LoVo (cell line): ENCODE data around the gene STOX2.
"Not testable (repeated sequence)": the region's sequence is repeated elsewhere in the genome, so short reads cannot be mapped to it uniquely, and the experiment has no call there.

Experiments
- DNase-seq: peaks from one replicate; pipeline ENCODE4 v3.0.0-alpha.2; 2016; ENCODE audit warnings: low spot score

The STOX2 gene

DNA sequence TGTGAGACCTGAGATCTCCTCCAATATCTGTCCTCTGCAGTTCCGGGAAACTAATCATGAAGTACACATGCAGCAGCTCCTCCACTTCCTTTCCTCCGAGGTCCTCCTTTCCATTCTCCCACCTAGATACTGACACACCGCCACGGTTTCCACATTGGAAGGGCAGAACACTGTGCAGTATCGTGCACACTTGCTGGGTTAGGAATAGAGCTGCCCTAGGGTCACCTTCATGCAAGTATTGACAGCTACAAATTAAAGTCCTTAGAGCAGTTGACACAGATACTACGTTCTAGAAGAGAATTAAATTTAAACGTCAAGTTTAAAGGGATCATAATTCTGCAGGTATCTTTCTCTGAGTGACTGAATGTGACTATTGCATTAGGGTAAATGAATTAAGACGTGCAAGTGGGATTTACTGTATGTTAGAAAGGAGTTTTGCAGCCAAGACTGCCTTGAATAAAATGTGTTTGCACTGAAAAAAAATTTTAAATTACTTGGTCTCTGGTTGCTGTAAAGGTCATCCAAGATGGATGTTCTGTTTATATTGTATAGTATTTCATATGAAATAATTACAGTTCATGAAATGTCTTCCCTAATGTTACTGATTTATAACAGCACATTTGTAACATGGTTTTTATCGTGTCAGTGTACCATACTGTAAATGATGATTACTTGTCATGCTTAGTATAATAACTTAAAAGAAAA lies 117.7 kb downstream of the STOX2 start:
- DNase-seq: no peak

DNA sequence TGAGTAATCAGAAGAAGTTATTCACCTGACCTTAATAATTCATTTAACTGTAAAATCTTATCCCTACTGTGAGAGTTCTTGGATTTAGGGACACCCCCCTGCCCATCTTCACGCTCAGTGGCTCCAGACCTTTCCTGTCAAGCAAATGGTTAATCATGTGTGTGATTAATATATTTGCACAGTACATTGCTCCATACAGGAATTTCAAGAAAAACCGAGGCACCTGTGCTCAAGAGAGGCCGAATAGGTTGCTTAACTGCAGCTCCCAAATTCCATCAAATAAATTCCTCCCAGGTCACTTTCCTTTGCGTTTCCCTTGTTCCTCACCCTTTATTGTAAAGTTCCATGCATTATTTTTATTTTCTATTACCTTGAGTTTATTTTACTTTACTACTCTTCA lies 119.5 kb downstream of the STOX2 start:
- no peak for DNase-seq

DNA sequence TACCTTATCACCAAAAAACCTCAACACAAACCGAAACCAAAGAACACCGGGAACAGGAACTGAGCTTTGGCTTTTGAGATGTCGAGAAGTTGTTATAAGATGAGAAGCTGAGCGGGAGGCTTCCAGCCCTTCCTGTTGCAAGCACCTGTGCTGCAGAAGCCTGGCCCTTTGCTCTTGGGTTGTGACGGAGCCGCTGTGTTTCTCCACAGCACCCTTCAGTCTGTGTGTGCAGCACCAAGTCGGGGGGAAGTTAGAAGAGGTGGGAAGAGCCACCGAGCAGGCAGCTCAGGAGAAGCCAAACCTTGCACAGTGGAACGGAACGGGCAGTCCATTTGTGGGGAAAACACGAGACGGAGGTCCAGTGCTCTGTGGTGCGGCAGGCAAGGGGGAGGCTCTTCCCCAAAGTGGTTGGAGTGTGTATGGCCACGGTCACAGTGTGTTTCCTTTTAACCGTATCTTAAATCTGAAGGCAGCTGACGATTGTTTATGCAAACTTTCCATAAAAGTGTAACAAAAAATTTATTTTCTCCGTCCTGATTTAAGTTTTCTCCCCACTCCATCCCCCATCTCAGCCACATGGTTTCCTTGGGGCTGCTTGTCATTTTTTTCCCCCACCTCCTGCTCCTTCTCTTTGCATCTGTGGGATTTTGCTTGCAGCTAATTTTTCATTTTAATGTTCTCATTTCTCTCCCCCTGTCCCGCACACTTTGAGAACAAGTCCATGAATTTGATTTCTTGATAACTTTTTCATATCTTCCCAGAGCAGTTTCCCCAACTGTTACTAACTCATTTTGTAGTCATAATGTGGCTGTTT lies 123.7 kb downstream of the STOX2 start:
- DNase-seq: peak; percentile 12

DNA sequence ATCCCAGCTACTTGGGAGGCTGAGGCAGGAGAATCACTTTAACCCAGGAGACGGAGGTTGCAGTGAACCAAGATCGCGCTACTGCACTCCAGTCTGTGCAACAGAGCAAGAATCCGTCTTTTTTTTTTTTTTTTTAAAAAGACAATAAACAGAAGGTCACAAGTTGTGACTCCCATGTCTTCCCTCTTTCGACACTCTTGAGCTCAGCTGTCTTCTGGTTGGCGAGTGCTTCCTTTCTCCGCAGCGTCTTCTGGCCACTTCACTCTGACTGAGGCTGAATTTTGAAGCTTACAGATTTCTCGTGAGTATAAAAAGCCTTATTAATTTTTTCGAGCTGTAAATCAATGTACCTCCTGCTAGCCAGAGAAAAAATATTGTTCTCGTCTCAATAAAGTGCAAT lies 124.9 kb downstream of the STOX2 start:
- no peak for DNase-seq

DNA sequence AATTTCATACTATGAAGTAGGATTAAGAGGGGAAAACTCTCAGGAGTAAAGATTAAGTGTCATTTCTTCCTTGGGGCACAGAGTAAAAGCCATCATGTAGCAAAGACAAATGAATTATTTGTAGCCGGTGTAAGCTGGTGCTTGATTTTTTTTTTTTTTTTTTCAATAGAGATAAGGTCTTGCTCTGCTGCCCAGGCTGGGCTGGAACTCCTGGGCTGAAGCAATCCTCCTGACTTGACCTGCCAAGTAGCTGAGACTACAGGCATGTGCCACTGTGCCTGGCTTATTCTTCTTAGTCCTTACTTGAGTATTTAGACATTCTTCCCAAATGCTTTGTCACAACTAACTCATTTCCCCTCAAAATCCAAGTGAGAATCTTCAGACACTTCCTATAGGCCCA lies 125.7 kb downstream of the STOX2 start:
- no peak for DNase-seq

DNA sequence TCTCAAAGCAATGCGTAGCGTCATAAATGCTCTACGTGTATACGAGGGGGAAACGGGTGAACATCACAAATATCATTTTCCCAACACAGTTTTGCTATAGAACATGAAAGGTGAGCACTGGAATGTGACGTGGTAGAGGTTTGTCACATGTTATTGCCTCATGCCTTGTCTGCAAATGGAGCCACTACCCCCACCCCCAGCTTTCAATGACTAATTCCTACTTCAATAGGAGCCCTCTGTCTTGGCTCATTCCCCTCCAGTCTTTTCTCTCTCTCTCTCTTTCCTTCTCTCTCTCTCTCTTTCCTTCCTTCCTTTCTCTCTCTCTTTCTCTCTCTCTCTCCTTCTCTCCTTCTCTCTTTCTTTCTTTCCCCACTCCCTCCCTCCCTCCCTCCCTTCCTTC lies 127.0 kb downstream of the STOX2 start:
- no peak for DNase-seq

DNA sequence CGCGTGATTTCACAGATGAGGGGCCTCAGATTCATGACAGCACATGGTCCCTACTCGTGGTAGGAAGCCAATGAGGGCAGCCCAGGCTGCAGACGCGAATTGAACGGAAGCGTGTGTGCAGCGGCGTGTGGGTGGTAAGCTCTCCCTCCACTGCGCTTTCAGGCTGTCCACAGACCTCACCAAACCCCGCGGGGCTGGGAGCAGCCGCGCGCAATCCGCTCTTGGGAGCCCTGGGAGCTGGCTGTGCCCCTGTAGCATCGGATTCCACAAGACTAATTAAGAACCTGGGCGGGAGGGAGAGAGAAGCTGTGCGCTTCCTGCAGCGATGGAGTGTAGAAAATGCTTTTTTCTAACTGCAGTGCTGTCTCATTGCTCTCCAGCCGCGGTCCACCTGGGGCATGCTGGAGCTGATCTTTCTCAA lies 134.9 kb downstream of the STOX2 start:
- DNase-seq: no peak

DNA sequence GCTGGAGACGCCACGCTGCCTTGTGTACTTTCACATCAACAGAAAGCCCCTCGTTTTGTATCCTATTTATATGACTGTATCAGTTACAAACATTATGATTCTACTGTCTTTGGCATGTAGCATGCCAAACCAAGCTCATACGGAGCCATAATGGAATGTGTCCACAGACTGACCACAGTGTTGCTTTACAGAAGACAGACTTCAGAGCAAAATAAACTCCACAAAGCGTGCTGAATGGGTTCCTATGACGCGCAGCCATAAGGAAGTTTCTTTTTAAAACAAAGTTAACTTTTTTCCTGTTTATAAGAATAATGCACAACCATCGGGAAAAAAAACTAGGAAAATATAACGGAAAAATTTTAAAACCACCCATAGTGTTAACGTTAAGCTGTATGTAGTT lies 136.0 kb downstream of the STOX2 start:
- no peak for DNase-seq

DNA sequence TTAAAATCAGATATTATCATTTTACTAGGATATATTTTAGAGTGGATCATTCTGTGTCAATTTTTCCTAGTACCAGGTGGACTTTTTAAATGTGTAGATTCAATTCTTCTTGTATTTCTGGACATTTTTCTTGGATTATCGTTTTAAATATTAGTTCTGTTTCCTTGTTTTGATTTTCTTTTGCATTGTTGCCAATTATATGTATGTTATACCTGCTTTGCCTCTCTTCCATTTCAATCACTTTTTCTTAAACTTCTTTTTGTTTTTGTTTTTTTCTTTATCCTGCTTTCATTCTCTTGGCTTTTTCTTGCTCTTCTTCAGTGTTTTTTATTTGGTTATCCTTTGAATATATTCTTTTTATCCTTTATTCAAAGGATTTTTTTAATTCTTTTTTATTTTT lies 141.0 kb downstream of the STOX2 start:
- no peak for DNase-seq

DNA sequence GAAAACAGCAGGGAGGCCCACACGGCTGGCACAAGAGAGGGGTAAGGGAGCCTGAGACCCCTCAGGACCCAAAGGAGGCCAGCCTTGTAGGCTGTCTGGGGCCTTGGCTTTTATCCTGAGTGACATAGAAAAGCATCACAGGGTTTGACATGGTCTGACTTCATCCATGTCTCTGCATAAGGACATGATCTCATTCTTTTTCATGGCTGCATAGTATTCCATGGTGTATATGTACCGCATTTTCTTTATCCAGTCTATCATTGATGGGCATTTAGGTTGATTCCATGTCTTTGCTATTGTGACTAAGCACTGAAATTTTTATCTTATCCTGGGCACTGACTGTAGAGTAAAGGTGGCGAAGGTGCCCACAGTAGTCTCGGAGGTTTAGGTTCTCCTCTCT lies 146.2 kb downstream of the STOX2 start:
- DNase-seq: not testable (repeated sequence)

DNA sequence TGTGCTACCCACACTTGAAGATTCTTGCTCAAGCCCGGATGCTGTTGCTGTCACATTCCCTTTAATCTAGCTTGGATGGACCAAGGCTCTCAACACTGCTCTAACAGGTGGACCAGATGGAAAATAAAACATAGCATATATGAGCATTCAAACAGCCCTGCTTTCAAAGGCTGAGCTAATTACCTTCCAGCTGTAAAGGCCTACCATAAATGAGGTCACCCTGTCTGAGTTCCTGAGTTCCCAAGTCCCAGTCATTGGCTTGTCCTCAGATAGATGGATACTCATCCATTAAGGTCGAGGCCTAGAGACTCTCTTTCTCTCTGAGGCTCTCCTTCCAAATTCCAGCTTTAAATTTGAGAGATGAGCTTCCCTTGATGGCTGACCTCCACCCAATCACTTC lies 147.5 kb downstream of the STOX2 start:
- no peak for DNase-seq

DNA sequence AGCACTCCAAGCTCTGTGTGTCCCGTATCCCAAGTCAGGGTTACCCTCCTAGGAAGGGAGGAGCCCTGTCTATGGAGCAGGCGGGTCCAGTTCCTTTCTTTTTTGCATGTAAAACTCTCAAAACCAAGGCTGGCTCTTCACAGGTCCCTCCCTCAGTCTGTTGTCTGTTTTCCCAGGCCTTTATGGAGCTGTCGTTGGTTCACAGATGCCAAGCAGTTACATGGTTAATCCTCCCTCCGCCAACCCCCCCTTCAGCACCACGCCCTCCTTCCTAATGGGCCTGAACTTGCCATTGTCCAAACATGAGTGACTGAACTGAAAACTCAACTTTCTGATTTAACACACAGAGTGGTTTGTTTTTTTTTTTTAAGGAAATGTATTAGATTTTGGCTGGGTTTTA lies 148.3 kb downstream of the STOX2 start:
- DNase-seq: no peak

DNA sequence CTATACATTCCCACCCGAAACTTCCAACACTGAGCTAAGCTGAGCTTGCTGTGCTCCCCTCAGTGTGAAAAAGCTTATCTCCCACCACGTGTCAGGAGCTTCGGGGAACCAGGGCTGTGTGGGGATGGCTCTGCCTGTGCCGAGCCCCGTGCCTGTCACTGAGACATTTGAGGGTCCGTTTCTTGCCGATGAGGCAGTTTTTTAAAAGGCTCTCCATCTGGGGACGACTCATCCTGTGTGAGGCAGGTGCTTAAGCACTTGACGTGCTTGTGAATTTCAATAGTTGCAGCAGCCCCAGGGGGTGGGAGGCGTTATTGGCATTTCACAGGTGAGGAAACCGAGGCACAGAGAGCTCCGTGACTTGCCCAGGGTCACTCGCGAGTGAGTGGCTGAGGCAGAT lies 151.8 kb downstream of the STOX2 start:
- DNase-seq: no peak

DNA sequence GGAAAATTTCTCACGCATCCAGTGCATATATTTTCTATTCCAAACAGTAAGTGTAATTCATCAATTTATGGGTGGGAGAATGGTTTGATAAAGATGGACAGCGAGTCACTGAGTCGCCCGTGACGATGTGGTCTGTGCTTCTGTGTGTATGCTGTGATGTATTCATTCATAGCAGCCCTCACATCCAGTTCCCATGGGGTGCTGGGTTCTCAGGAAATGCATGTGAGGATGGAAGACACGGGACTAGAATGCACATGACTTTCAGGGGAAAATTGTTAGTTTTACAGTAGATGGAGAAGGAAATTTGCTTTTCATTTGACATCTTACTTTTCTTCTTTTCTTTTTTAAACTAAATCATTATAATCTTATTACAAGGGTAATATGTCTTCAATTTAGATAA lies 152.9 kb downstream of the STOX2 start:
- no peak for DNase-seq

DNA sequence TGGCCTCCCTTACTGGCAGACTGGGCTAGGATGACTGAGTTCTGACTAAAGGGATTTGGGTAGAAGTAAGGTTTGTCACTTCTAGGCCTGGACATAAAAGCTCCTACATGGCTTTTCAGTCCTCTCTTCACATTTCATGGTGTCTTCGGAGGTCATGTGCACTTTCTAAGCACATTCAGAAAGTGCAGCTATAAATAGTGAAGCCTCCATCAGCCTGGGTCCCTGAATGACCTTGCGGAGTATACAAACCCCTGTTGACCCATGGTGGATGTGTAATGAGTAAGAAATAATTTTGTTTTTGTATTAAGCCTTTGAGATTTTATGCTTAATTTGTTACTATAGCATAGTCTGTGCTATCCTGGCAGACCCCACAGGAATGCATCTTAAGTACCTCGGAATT lies 154.0 kb downstream of the STOX2 start:
- DNase-seq: no peak

DNA sequence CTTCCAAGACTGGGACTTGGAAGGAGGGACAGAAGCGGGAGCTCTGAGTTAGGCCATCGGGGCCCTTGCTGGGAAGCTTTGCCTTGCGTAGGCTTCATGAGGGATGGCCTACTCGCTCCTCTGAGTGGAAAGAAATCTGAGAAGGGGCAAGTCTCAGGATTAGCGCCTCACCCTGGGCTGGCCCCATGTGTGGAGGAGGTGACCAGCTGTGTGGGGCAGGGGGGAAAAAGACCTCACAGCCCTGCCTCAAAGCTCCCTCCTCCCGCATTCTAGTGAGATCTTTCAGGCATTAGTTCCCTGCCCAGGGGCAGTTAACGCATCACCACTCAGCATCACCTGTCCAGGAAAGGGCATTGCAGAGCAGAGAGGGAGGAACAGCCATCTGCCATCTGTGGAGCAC lies 156.5 kb downstream of the STOX2 start:
- no peak for DNase-seq

DNA sequence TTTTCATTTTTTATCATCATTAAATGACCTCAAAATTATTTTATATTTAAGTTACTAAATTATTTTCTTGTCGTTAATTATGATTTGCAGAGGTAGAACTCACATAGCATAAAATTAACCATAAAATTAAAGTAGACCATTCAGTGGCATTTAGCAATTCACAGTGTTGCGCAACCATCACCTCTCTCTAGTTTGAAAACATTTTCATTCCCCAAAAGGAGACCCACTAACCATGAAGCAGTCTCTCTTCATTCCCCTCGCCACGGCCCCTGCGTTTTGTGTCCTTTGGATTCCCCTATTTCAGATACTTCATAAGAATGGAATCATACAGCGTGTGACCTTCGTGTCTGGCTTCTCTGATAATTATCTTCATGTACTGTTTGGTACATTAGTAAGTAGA lies 157.7 kb downstream of the STOX2 start:
- DNase-seq: no peak

DNA sequence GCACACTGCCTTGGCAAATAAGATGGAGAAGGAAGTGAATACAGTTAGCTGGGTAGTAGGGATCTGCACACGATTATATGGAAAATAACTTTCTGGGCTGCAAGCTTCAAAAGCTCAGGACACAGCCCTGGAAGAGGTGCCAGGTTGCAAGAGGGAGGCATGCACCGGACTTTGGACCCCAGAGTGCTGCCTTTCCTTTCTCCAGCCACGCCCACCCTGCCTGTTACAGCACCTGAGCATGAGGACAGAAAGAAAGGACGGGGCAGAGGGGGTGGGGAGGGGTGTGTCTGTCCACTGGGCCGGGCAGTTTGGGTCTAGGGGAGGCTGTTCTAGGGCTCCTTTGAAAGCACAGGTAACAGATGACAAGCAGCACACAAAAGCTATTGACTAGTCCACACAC lies 159.8 kb downstream of the STOX2 start:
- DNase-seq: peak; percentile 49

DNA sequence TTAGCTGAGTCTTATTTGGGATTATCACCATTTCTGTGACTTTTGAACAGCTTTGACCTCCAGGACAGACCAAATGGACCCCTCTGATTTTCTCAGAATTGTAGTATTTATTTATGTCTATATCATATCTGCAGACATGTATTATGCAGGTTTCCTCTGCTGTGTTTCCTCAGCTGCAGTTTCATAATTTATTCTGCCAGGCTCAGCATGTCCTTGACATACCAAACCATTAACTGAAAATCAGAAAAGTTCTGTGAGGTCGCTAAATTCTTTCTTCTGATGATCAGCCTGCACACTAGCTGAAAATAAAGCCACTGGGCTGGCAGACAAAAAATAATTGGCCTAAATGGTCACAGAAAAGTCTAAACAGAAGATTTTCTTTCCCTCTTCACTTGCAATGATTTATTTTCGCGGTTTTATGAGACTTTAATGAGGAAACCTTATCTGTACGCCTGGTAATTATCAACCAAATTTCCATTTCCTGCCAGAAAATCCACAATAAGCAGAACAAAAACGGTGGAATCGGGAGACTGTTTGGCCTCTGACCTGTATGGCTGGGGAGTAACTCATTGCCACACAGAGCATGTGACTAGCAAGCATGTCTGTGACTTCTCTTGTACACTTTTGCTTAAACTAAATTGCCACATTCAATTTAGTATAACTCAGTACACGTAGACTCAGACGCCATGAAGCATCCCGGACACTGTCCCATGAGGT lies 161.6 kb downstream of the STOX2 start:
- DNase-seq: no peak

DNA sequence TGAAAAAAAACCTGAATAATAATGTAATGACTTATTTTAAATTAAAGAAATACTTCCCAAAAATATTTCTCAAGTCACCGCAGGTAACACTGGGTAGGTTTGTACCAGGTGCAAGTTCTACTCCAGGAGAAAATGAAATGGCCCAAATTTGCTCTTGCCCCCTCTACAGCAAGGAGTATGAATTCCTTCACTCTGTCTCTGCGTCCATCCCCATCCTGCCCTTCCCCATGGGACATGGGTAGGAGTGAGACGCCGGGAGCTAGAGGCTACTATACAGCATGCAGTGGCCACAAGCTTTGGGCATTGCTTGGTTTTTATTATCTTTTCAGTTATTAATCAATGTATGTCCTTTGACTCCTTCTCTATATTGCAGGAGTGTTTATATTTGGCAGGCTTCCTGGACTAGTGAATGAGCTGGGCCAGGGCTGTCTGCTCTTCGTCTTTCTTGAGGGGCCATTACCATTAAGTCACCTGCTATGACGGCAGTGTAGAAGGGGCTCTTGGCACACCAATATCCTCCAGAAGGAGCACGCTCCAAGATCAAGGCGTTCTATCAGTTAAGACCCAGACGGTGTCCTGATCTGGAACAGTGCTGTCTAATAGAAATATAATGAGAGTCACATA lies 162.9 kb downstream of the STOX2 start:
- no peak for DNase-seq
